ENCODE measurements around the gene VN1R4. TPM values are rescaled to one million over a fixed set of nuclear protein-coding genes. Genes with fewer than 3 reads are reported as not detected.
"Not testable (repeated sequence)": the region's sequence is repeated elsewhere in the genome, so short reads cannot be mapped to it uniquely, and the experiment has no call there.

The VN1R4 gene
- total and polyA plus RNA-seq, 7 donors, result not detected

DNA sequence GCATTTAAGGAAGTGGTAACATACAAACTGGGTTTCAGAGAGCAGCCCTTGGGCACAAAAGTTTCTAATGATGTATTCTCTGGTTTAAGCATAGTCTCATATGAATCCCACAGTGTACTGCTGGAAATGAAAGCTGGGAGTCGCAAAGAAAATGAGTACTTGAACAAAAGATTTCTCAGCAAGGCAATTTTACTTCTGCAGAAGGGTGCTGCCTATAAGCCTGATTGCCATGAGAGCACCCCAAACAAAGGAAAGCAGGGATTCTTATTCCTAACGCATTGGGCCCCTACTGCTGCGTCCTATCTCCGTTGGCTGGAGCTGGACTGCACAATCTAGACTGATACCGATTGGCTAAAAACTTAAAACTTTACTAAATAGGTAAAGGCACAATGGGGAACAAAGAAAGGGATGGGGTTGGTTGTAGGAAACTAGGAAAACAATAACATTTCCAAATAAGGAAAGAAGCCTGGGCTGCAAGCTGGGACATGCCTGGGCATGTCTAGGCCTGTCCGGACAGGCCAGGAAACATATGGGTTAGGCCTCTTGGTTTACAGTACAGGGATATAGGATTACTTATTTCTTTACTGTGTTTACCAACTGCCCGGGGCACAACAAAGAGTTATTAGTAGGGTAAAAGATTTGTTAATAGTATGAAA is 27.4 kb upstream of the VN1R4 start:
- H3K36me3 ChIP-seq (ENCODE audit: insufficient read depth in 1 of 2, low read depth in 1 of 2), result no peaks in the 10 kb centered on the region
- H3K4me3 ChIP-seq, result no peak overlapping the region
- H3K4me1 ChIP-seq, result no peaks in the 10 kb centered on the region
- H3K9me3 ChIP-seq, result peaks cover 21% of the 10 kb centered on the region
- intact Hi-C loops (cut with DNase I), result no loop called here
- ATAC-seq (no peak), DNase-seq (no peak)
- H3K27me3 ChIP-seq (ENCODE audit: insufficient read depth in 3 of 3, low read length in 2 of 3), result no peaks in the 10 kb centered on the region
- H3K27ac ChIP-seq, result no peak overlapping the region
- WGBS, 3 donors, result 83 to 89% (median 86%) methylated on average over 7 of the region's 7 CpGs
- TF ChIP-seq, protein P1, sequence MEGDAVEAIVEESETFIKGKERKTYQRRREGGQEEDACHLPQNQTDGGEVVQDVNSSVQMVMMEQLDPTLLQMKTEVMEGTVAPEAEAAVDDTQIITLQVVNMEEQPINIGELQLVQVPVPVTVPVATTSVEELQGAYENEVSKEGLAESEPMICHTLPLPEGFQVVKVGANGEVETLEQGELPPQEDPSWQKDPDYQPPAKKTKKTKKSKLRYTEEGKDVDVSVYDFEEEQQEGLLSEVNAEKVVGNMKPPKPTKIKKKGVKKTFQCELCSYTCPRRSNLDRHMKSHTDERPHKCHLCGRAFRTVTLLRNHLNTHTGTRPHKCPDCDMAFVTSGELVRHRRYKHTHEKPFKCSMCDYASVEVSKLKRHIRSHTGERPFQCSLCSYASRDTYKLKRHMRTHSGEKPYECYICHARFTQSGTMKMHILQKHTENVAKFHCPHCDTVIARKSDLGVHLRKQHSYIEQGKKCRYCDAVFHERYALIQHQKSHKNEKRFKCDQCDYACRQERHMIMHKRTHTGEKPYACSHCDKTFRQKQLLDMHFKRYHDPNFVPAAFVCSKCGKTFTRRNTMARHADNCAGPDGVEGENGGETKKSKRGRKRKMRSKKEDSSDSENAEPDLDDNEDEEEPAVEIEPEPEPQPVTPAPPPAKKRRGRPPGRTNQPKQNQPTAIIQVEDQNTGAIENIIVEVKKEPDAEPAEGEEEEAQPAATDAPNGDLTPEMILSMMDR (IDR thresholded peaks at IDR 0.05), result no peak

- ATAC-seq (no peak), DNase-seq (no peak)
- Histone ChIP-seq H3K36me3 (ENCODE audit: insufficient read depth in 1 of 2, low read depth in 1 of 2) (no peaks in the 10 kb centered on the region), H3K4me3 (no peak overlapping the region), H3K27me3 (ENCODE audit: insufficient read depth in 3 of 3, low read length in 2 of 3) (no peaks in the 10 kb centered on the region), H3K9me3 (peaks cover 18% of the 10 kb centered on the region), H3K4me1 (no peaks in the 10 kb centered on the region), H3K27ac (no peak overlapping the region)
- TF ChIP-seq, protein P1 (IDR thresholded peaks at IDR 0.05), result no peak
- intact Hi-C loops (cut with DNase I), result no loop called here
- 88 to 90% (median 88%) methylated on average over 47 of the region's 47 CpGs for WGBS, 3 donors
Measured at GRCh38 chr19:53290758-53291549, 23.4 kb upstream of the VN1R4 start.

DNA sequence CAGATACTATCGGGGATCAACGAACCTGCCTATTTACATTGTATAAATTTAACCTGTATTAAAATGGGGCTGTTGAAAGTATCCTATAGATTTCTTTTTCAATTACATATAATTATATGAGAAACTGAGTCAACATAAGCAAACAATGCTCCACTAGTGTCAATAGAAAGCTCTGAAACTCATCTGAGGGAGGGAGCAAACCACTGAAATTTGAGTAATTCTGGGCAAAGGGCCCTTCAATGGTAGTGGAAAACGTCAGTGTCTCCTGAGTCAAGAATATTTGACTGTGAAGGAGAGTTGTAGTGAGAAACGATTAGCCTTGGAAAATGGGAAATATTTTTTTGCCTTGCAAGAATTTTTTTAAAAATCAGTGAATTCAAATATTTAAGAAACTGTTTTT is 17.6 kb upstream of the VN1R4 start:
- no peak for ATAC-seq
- DNase-seq, result no peak
- no peak overlapping the region for H3K27ac ChIP-seq
- no peaks in the 10 kb centered on the region for H3K4me1 ChIP-seq
- H3K36me3 ChIP-seq (ENCODE audit: insufficient read depth in 1 of 2, low read depth in 1 of 2), result no peaks in the 10 kb centered on the region
- intact Hi-C loops (cut with DNase I), result no loop called here
- no peak overlapping the region for H3K4me3 ChIP-seq
- no peaks in the 10 kb centered on the region for H3K27me3 ChIP-seq (ENCODE audit: insufficient read depth in 3 of 3, low read length in 2 of 3)
- H3K9me3 ChIP-seq, result no peaks in the 10 kb centered on the region
- WGBS, 3 donors, result 50 to 58% (median 56%) methylated on average over 4 of the region's 4 CpGs
- TF ChIP-seq, protein P1 (IDR thresholded peaks at IDR 0.05), result no peak

GRCh38 chr19:53281947-53282346 is 14.4 kb upstream of the VN1R4 start:
- WGBS, 3 donors, result 25 to 58% (median 40%) methylated on average over 1 to 3 of the region's 8 CpGs
- intact Hi-C loops (cut with DNase I); H3K9me3 ChIP-seq; H3K4me3 ChIP-seq; H3K36me3 ChIP-seq (ENCODE audit: insufficient read depth in 1 of 2, low read depth in 1 of 2); H3K27ac ChIP-seq; H3K27me3 ChIP-seq (ENCODE audit: insufficient read depth in 3 of 3, low read length in 2 of 3); H3K4me1 ChIP-seq; DNase-seq; ATAC-seq: not testable (repeated sequence)

GRCh38 chr19:53275480-53275879 is 8.0 kb upstream of the VN1R4 start:
- DNase-seq (no peak), ATAC-seq (no peak)
- TF ChIP-seq, protein P1 (IDR thresholded peaks at IDR 0.05), result no peak
- Histone ChIP-seq H3K9me3 (no peaks in the 10 kb centered on the region), H3K4me3 (no peak overlapping the region), H3K4me1 (no peaks in the 10 kb centered on the region), H3K27ac (no peak overlapping the region), H3K36me3 (ENCODE audit: insufficient read depth in 1 of 2, low read depth in 1 of 2) (no peaks in the 10 kb centered on the region), H3K27me3 (ENCODE audit: insufficient read depth in 3 of 3, low read length in 2 of 3) (peaks cover 0 to 2% (median 0%) of the 10 kb centered on the region in 3 donors)
- 94 to 95% (median 95%) methylated on average over 2 of the region's 2 CpGs for WGBS, 3 donors
- intact Hi-C loops (cut with DNase I), result no loop called here
